ENCODE measurements around the gene ZNF587B.

GRCh38 chr19:57807541-57807940 is 22.6 kb upstream of the ZNF587B start:
- TF ChIP-seq, protein P1, sequence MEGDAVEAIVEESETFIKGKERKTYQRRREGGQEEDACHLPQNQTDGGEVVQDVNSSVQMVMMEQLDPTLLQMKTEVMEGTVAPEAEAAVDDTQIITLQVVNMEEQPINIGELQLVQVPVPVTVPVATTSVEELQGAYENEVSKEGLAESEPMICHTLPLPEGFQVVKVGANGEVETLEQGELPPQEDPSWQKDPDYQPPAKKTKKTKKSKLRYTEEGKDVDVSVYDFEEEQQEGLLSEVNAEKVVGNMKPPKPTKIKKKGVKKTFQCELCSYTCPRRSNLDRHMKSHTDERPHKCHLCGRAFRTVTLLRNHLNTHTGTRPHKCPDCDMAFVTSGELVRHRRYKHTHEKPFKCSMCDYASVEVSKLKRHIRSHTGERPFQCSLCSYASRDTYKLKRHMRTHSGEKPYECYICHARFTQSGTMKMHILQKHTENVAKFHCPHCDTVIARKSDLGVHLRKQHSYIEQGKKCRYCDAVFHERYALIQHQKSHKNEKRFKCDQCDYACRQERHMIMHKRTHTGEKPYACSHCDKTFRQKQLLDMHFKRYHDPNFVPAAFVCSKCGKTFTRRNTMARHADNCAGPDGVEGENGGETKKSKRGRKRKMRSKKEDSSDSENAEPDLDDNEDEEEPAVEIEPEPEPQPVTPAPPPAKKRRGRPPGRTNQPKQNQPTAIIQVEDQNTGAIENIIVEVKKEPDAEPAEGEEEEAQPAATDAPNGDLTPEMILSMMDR (IDR thresholded peaks at IDR 0.05 in 2 of 3, conservative IDR thresholded peaks at IDR 0.05 in 1 of 3; ENCODE audit: borderline replicate concordance in 1 of 3, insufficient read depth in 1 of 3, low read depth in 2 of 3, low read length in 2 of 3), result no peak
- TF ChIP-seq ZNF274 (IDR thresholded peaks at IDR 0.05; ENCODE audit: low read depth, low read length) (no peak), EGR1 (IDR thresholded peaks at IDR 0.05; ENCODE audit: low read depth) (no peak), EZH2 (IDR thresholded peaks at IDR 0.05) (no peak), POLR2A (IDR thresholded peaks at IDR 0.05; ENCODE audit: borderline replicate concordance, extremely low read depth, insufficient read depth, insufficient read length) (no peak), POLR2AphosphoS5 (IDR thresholded peaks at IDR 0.05; ENCODE audit: low read depth, low read length) (no peak), CEBPB (IDR thresholded peaks at IDR 0.05; ENCODE audit: low read depth) (no peak), SIN3A (IDR thresholded peaks at IDR 0.05; ENCODE audit: low read depth) (no peak)
- TF ChIP-seq, protein P2, sequence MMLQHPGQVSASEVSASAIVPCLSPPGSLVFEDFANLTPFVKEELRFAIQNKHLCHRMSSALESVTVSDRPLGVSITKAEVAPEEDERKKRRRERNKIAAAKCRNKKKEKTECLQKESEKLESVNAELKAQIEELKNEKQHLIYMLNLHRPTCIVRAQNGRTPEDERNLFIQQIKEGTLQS (IDR thresholded peaks at IDR 0.05), result no peak
